ENCODE results near the gene KPNA1. TPM values are rescaled to one million over a fixed set of nuclear protein-coding genes. Genes with fewer than 3 reads are reported as not detected.

Gene KPNA1
- total and polyA plus RNA-seq, 2 experiments from 2014 or later, result 19.8 to 30.1 TPM

- Mint-ChIP-seq H3K27me3 (ENCODE audit: insufficient read depth, low read depth, poor library complexity) (no peaks in the 10 kb centered on the region), H3K27ac (no peak overlapping the region), H3K4me3 (no peak overlapping the region), H3K36me3 (ENCODE audit: low read depth) (peaks cover 23% of the 10 kb centered on the region), H3K9me3 (no peaks in the 10 kb centered on the region), H3K4me1 (no peaks in the 10 kb centered on the region)
- Histone ChIP-seq H3K4me2 (no peak overlapping the region), H3K79me2 (replicated peaks; ENCODE audit: insufficient read depth) (no peaks in the 10 kb centered on the region), H2AFZ (no peak overlapping the region), H3K4me3 (no peak overlapping the region), H4K20me1 (replicated peaks; ENCODE audit: insufficient read depth) (peaks cover 5% of the 10 kb centered on the region; the same call in 1 of the 2 replicates), H3K27me3 (ENCODE audit: insufficient read depth) (no peaks in the 10 kb centered on the region), H3K9me2 (ENCODE audit: insufficient read depth) (no peaks in the 10 kb centered on the region), H3F3A (replicated peaks; ENCODE audit: low read depth) (no peaks in the 10 kb centered on the region), H3K27ac (ENCODE audit: low read depth) (no peak overlapping the region), H3K4me1 (ENCODE audit: insufficient read depth) (no peaks in the 10 kb centered on the region), H3K36me3 (ENCODE audit: insufficient read depth) (peaks cover 9% of the 10 kb centered on the region)
- ATAC-seq, result no peak
- DNase-seq (ENCODE audit: low spot score), result no peak
- TF ChIP-seq NANOG (IDR thresholded peaks at IDR 0.05; ENCODE audit: borderline replicate concordance), result no peak
- TF ChIP-seq ZNF114 (CRISPR knock-in tag; IDR thresholded peaks at IDR 0.05), result no peak
- TF ChIP-seq ZNF462 (CRISPR knock-in tag; IDR thresholded peaks at IDR 0.05), result no peak
- TF ChIP-seq REST (IDR thresholded peaks at IDR 0.05; ENCODE audit: unreplicated experiment), result no peak
- TF ChIP-seq EZH2phosphoT487 (IDR thresholded peaks at IDR 0.05; ENCODE audit: unreplicated experiment), result no peak
- no peak for TF ChIP-seq STAT1 (IDR thresholded peaks at IDR 0.05; ENCODE audit: unreplicated experiment)
- no peak for TF ChIP-seq ZNF331 (CRISPR knock-in tag; IDR thresholded peaks at IDR 0.05; ENCODE audit: low read depth)
- TF ChIP-seq CTCF (conservative IDR thresholded peaks at IDR 0.05; ENCODE audit: low read depth in 2 of 2), result no peak
- TF ChIP-seq ETS1 (IDR thresholded peaks at IDR 0.05), result no peak
- TF ChIP-seq JUNB (IDR thresholded peaks at IDR 0.05; ENCODE audit: unreplicated experiment), result no peak
- TF ChIP-seq EZH2 (IDR thresholded peaks at IDR 0.05; ENCODE audit: low read depth, unreplicated experiment), result no peak
- TF ChIP-seq POLR2AphosphoS5 (IDR thresholded peaks at IDR 0.05; ENCODE audit: low read depth), result no peak
- TF ChIP-seq CREB1 (CRISPR knock-in tag; IDR thresholded peaks at IDR 0.05; ENCODE audit: low read depth), result no peak
Observed at GRCh38 chr3:122409446-122409845, 105.3 kb downstream of the KPNA1 start.

All from GM23338 (cell line).